DOHH2 (cell line): ENCODE results near the gene SLC25A31.

ENCODE experiments used
- CTCF ChIP-seq: fragments of 200-600 bp; sonication (generic); IDR thresholded peaks from one replicate; pipeline ENCODE4 v1.5.1; 2014; ENCODE audit warnings: antibody characterized with exemption, mild to moderate bottlenecking, low read depth, low read length; ENCODE audit not compliant: poor library complexity, severe bottlenecking
- EZH2phosphoT487 ChIP-seq: fragments of 200-600 bp; sonication (generic); IDR thresholded peaks from 2 replicates; pipeline ENCODE4 v1.6.1; 2017; ENCODE audit warnings: borderline replicate concordance, mild to moderate bottlenecking, antibody characterized with exemption, low read length, moderate library complexity, mixed read lengths

- TF ChIP-seq CTCF (no peak), EZH2phosphoT487 (no peak)
These were observed 29.1 kb downstream of the SLC25A31 start for GRCh38 chr4:127759228-127759820.
